Measurements from ENCODE around the gene NRCAM. TPM values are rescaled to one million over a fixed set of nuclear protein-coding genes. Genes with fewer than 3 reads are reported as not detected.

NRCAM gene
- polyA plus RNA-seq, 3 donors from 2014 or later, result not detected

GRCh38 chr7:108308276-108308675 is 148.0 kb downstream of the NRCAM start:
- Mint-ChIP-seq H3K36me3 (no peaks in the 10 kb centered on the region), H3K4me1 (no peaks in the 10 kb centered on the region), H3K9me3 (peaks cover 0 to 5% (median 0%) of the 10 kb centered on the region in 6 donors), H3K27me3 (ENCODE audit: low read depth in 3 of 3) (peaks cover 0 to 4% (median 0%) of the 10 kb centered on the region in 3 donors), H3K4me3 (no peak overlapping the region), H3K27ac (no peak overlapping the region)
- DNase-seq, result no peak

- Mint-ChIP-seq H3K27me3 (ENCODE audit: low read depth in 3 of 3) (peaks cover 0 to 4% (median 0%) of the 10 kb centered on the region in 3 donors), H3K27ac (no peak overlapping the region), H3K4me1 (no peaks in the 10 kb centered on the region), H3K36me3 (no peaks in the 10 kb centered on the region), H3K9me3 (peaks cover 0 to 6% (median 0%) of the 10 kb centered on the region in 6 donors), H3K4me3 (no peak overlapping the region)
- no peak for DNase-seq
These were observed 148.6 kb downstream of the NRCAM start for GRCh38 chr7:108307595-108307994.

- Mint-ChIP-seq H3K4me3 (no peak overlapping the region), H3K36me3 (no peaks in the 10 kb centered on the region), H3K27me3 (ENCODE audit: low read depth in 3 of 3) (peaks cover 0 to 4% (median 0%) of the 10 kb centered on the region in 3 donors), H3K9me3 (peaks cover 0 to 7% (median 0%) of the 10 kb centered on the region in 6 donors), H3K4me1 (no peaks in the 10 kb centered on the region), H3K27ac (no peak overlapping the region)
- DNase-seq, result no peak
These were observed 149.0 kb downstream of the NRCAM start for GRCh38 chr7:108307194-108307593.

- no peak overlapping the region for H3K27ac Mint-ChIP-seq
- no peak overlapping the region for H3K4me3 Mint-ChIP-seq
- peaks cover 0 to 2% (median 1%) of the 10 kb centered on the region in 3 donors for H3K27me3 Mint-ChIP-seq (ENCODE audit: low read depth in 3 of 3)
- peaks cover 0 to 6% (median 0%) of the 10 kb centered on the region in 6 donors for H3K9me3 Mint-ChIP-seq
- H3K36me3 Mint-ChIP-seq, result no peaks in the 10 kb centered on the region
- no peaks in the 10 kb centered on the region for H3K4me1 Mint-ChIP-seq
- no peak for DNase-seq
These were observed 152.9 kb downstream of the NRCAM start for GRCh38 chr7:108303332-108303731.

GRCh38 chr7:108301387-108301786 is 154.8 kb downstream of the NRCAM start:
- peaks cover 0 to 2% (median 1%) of the 10 kb centered on the region in 3 donors for H3K27me3 Mint-ChIP-seq (ENCODE audit: low read depth in 3 of 3)
- H3K4me3 Mint-ChIP-seq, result no peak overlapping the region
- H3K4me1 Mint-ChIP-seq, result no peaks in the 10 kb centered on the region
- peaks cover 0 to 6% (median 0%) of the 10 kb centered on the region in 6 donors for H3K9me3 Mint-ChIP-seq
- no peak for DNase-seq
- no peak overlapping the region for H3K27ac Mint-ChIP-seq
- H3K36me3 Mint-ChIP-seq, result no peaks in the 10 kb centered on the region

DNA sequence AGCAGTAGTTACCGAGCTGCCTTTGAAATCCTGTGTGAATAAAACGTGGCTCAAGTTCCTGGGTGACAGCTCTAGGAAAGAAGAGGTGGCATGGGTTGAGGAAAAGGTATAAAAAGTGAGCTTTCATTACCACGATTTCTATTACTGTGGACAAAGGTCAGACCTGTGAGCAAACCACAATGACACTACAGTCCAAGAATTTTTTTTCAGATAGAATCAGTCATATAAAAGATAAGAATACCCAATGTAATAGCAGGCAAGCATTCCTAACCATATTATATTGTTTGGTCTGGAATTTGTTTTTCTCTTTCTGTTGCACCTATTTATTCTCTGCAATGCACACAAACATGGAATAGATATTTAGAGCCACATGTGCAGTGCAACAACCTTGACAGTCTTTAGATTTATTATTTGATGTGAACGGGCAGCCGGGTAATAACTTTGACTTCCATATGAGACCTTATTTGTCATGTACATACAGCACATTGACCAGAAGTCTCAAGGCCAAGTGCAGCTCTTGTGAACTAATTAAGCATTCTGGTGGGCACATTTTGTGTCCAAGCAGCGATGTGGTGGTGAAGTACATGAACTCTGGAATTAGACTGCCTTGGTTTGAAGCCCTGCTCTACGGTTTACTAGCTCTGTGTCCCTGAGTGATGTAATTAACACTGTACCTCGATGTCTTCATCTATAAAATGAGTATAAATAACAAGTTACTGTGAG is 156.8 kb downstream of the NRCAM start:
- DNase-seq, result no peak
- no peak overlapping the region for H3K27ac Mint-ChIP-seq
- no peaks in the 10 kb centered on the region for H3K36me3 Mint-ChIP-seq
- H3K4me1 Mint-ChIP-seq, result no peaks in the 10 kb centered on the region
- H3K27me3 Mint-ChIP-seq (ENCODE audit: low read depth in 3 of 3), result peaks cover 2 to 3% (median 2%) of the 10 kb centered on the region in 3 donors
- peaks cover 0 to 6% (median 0%) of the 10 kb centered on the region in 6 donors for H3K9me3 Mint-ChIP-seq
- H3K4me3 Mint-ChIP-seq, result no peak overlapping the region

GRCh38 chr7:108296911-108297310 is 159.3 kb downstream of the NRCAM start:
- H3K9me3 Mint-ChIP-seq, result peaks cover 0 to 6% (median 0%) of the 10 kb centered on the region in 6 donors

DNA sequence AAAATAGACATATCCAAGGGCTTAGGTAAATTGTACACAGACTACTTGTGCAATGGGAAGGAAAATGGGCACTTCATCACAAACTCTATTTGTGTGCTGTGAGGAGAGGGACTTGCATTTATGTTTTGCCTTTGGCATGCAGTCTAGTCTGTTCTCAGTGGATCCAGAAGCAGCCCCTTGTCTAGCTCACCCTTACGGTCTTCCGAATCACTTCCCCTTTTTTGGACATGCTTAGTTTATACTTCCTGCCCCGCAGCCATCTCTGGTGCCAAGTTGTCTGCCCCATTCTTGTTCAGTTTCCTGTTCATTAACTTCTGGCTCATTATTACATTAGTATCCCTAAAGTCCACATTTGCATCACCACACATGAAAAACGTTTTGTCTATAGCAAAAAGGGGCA is 161.6 kb downstream of the NRCAM start:
- no peak for DNase-seq

More at GRCh38 chr7:108296911-108297310, 159.3 kb downstream of the NRCAM start:
- Mint-ChIP-seq H3K4me1 (no peaks in the 10 kb centered on the region), H3K36me3 (no peaks in the 10 kb centered on the region), H3K27me3 (ENCODE audit: low read depth in 3 of 3) (peaks cover 3 to 5% (median 4%) of the 10 kb centered on the region in 3 donors), H3K27ac (no peak overlapping the region), H3K4me3 (no peak overlapping the region)
- DNase-seq, result no peak

GRCh38 chr7:108293149-108293612 is 163.1 kb downstream of the NRCAM start:
- no peak for DNase-seq
- Mint-ChIP-seq H3K9me3 (peaks cover 0 to 6% (median 0%) of the 10 kb centered on the region in 6 donors), H3K27me3 (ENCODE audit: low read depth in 3 of 3) (peaks cover 1 to 7% (median 5%) of the 10 kb centered on the region in 3 donors), H3K27ac (no peak overlapping the region), H3K4me1 (no peaks in the 10 kb centered on the region), H3K4me3 (no peak overlapping the region), H3K36me3 (no peaks in the 10 kb centered on the region)

More for the DNA sequence above, 161.6 kb downstream of the NRCAM start:
- Mint-ChIP-seq H3K36me3 (no peaks in the 10 kb centered on the region), H3K4me3 (no peak overlapping the region), H3K27ac (no peak overlapping the region), H3K9me3 (peaks cover 0 to 6% (median 0%) of the 10 kb centered on the region in 6 donors), H3K27me3 (ENCODE audit: low read depth in 3 of 3) (peaks cover 3 to 5% (median 5%) of the 10 kb centered on the region in 3 donors), H3K4me1 (no peaks in the 10 kb centered on the region)

GRCh38 chr7:108292541-108292940 is 163.7 kb downstream of the NRCAM start:
- H3K27me3 Mint-ChIP-seq (ENCODE audit: low read depth in 3 of 3), result peaks cover 1 to 7% (median 5%) of the 10 kb centered on the region in 3 donors
- no peak overlapping the region for H3K27ac Mint-ChIP-seq
- H3K4me3 Mint-ChIP-seq, result no peak overlapping the region
- DNase-seq, result no peak
- peaks cover 0 to 10% (median 0%) of the 10 kb centered on the region in 6 donors for H3K9me3 Mint-ChIP-seq
- H3K36me3 Mint-ChIP-seq, result no peaks in the 10 kb centered on the region
- no peaks in the 10 kb centered on the region for H3K4me1 Mint-ChIP-seq

DNA sequence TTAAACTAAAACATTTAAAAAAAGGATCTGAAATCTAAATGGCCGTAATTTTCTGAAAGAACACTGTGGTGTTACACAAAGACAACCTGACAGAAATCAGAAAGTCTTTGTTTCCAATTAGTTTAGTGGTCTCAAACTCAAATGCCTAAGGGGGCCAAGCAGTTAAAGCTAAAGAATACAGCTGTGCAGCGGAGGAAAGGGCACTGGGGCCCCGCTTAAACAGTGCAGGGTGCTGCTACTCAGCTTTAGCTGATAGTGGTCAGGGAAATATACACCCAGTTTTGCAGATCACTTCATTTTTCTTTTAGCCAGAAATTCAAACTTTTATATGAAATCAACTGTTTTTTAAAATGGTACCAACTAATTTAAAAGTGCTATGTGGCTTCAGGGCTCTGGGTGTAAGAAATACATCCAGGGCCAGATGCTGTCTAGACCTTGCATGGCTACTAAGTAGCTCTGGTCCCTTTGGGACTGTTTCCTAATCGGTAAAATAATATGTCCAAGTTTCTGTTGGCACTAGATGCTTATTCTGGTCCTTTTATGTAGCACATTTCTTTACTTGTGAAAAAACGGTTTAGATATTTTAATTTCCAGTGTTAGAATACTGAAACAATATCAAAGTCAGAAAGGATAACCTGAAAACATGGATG is 164.3 kb downstream of the NRCAM start:
- DNase-seq, result no peak
- H3K9me3 Mint-ChIP-seq, result peaks cover 0 to 10% (median 2%) of the 10 kb centered on the region in 6 donors
- H3K4me1 Mint-ChIP-seq, result no peaks in the 10 kb centered on the region
- H3K4me3 Mint-ChIP-seq, result no peak overlapping the region
- H3K27me3 Mint-ChIP-seq (ENCODE audit: low read depth in 3 of 3), result peaks cover 1 to 9% (median 7%) of the 10 kb centered on the region in 3 donors
- no peaks in the 10 kb centered on the region for H3K36me3 Mint-ChIP-seq
- no peak overlapping the region for H3K27ac Mint-ChIP-seq

- Mint-ChIP-seq H3K27ac (no peak overlapping the region), H3K4me3 (no peak overlapping the region), H3K36me3 (no peaks in the 10 kb centered on the region)
These were observed 165.1 kb downstream of the NRCAM start for GRCh38 chr7:108291152-108291508.

GRCh38 chr7:108290459-108291151 is 165.6 kb downstream of the NRCAM start:
- no peak for DNase-seq
- Mint-ChIP-seq H3K27ac (no peak overlapping the region), H3K4me1 (no peaks in the 10 kb centered on the region)

More at GRCh38 chr7:108291152-108291508, 165.1 kb downstream of the NRCAM start:
- peaks cover 3 to 9% (median 7%) of the 10 kb centered on the region in 3 donors for H3K27me3 Mint-ChIP-seq (ENCODE audit: low read depth in 3 of 3)
- no peak for DNase-seq
- H3K9me3 Mint-ChIP-seq, result peaks cover 0 to 18% (median 3%) of the 10 kb centered on the region in 6 donors
- no peaks in the 10 kb centered on the region for H3K4me1 Mint-ChIP-seq

More at GRCh38 chr7:108290459-108291151, 165.6 kb downstream of the NRCAM start:
- Mint-ChIP-seq H3K9me3 (peaks cover 0 to 19% (median 3%) of the 10 kb centered on the region in 6 donors), H3K36me3 (no peaks in the 10 kb centered on the region), H3K27me3 (ENCODE audit: low read depth in 3 of 3) (peaks cover 2 to 9% (median 7%) of the 10 kb centered on the region in 3 donors), H3K4me3 (no peak overlapping the region)
